Renal cortical epithelial cell (primary cell): ENCODE measurements around the gene ZNF770. TPM values are rescaled to one million over a fixed set of nuclear protein-coding genes. Genes with fewer than 3 reads are reported as not detected.

Source experiments
- DNase-seq: peaks from one replicate; pipeline ENCODE4 v3.0.0-alpha.2; 2011; ENCODE audit warnings: low read depth
- total RNA-seq: library from RNA; depleted of rRNA; stranded (reverse); fragments of >200 nt; gene quantifications from 2 replicates; pipeline ENCODE4 v1.2.3, GENCODE V29; 2014

ZNF770 gene
- 34.7 and 85.1 TPM in 2 replicates for total RNA-seq

GRCh38 chr15:34988027-34988902 lies at the start of gene ZNF770:
ZNF770 (minus strand) TSS chr15:34988287; CDS start chr15:34983434, 4,853 bp downstream.
- DNase-seq = peak; percentile 35

- DNase-seq = no peak
These were observed 40.3 kb upstream of the ZNF770 start for GRCh38 chr15:35028235-35028984.

- DNase-seq = no peak
These were observed 35.7 kb upstream of the ZNF770 start for GRCh38 chr15:35023804-35024203.

- DNase-seq = no peak
These were observed 32.9 kb upstream of the ZNF770 start for GRCh38 chr15:35020974-35021373.

- DNase-seq = peak; percentile 47
These were observed 31.6 kb upstream of the ZNF770 start for GRCh38 chr15:35019404-35020327.

GRCh38 chr15:35014241-35014640 lies 26.2 kb upstream of the ZNF770 start:
- no peak for DNase-seq

GRCh38 chr15:35013370-35013769 lies 25.3 kb upstream of the ZNF770 start:
- no peak for DNase-seq

- no peak for DNase-seq
These were observed 19.3 kb upstream of the ZNF770 start for GRCh38 chr15:35007397-35007796.

GRCh38 chr15:35005933-35006332 lies 17.8 kb upstream of the ZNF770 start:
- DNase-seq = no peak

GRCh38 chr15:35003928-35004327 lies 15.8 kb upstream of the ZNF770 start:
- no peak for DNase-seq

- peak; percentile 93 for DNase-seq
These were observed 12.4 kb upstream of the ZNF770 start for GRCh38 chr15:35000511-35000910.

- no peak for DNase-seq
These were observed 11.8 kb upstream of the ZNF770 start for GRCh38 chr15:34999906-35000305.

- no peak for DNase-seq
These were observed 6.8 kb upstream of the ZNF770 start for GRCh38 chr15:34994925-34995324.

GRCh38 chr15:34993877-34994276 lies 5.8 kb upstream of the ZNF770 start:
- DNase-seq = no peak

GRCh38 chr15:34993412-34993811 lies 5.3 kb upstream of the ZNF770 start:
- no peak for DNase-seq

GRCh38 chr15:34987609-34988026 lies 469 bp downstream of the ZNF770 start:
- DNase-seq = no peak

GRCh38 chr15:34986771-34987480 lies 1.2 kb downstream of the ZNF770 start:
- DNase-seq = peak; percentile 78

- peak; percentile 81 for DNase-seq
These were observed 1.8 kb downstream of the ZNF770 start for GRCh38 chr15:34986326-34986725.

- peak; percentile 83 for DNase-seq
These were observed 3.0 kb downstream of the ZNF770 start for GRCh38 chr15:34984889-34985630.

GRCh38 chr15:34976743-34977142 lies 11.3 kb downstream of the ZNF770 start:
- DNase-seq = no peak
